ENCODE measurements around the gene CEACAM7.

- TF ChIP-seq CTCF (IDR thresholded peaks at IDR 0.05): no peak
- no peak for TF ChIP-seq POLR2A (IDR thresholded peaks at IDR 0.05)
- no peak for TF ChIP-seq POLR2AphosphoS5 (IDR thresholded peaks at IDR 0.05)
These were observed 46.1 kb upstream of the CEACAM7 start for GRCh38 chr19:41734156-41734555.
